Astrocyte (in vitro differentiated cells and primary cell): ENCODE results near the gene SF3B2. TPM values are rescaled to one million over a fixed set of nuclear protein-coding genes. Genes with fewer than 3 reads are reported as not detected.

Experiments
- DNase-seq: peaks from one replicate; pipeline ENCODE4 v3.0.0-alpha.2; 2010; ENCODE audit warnings: low read depth
- FAIRE-seq: peaks from 2 replicates; lab custom pipeline; 2011; peaks lifted over from hg19 to GRCh38; lab: Jason Lieb, UNC
- H2AFZ ChIP-seq: 2 replicates; pipeline ENCODE4 v1.6.0; 2012; ENCODE audit warnings: low read depth, low read length, inconsistent platforms
- H3K27ac ChIP-seq: 2 replicates; pipeline ENCODE4 v1.5.1; 2011; ENCODE audit warnings: low read depth, low read length, inconsistent platforms
- H3K27me3 ChIP-seq: 2 replicates; pipeline ENCODE4 v1.6.0; 2011; ENCODE audit warnings: low read length, inconsistent platforms; ENCODE audit not compliant: insufficient read depth
- H3K36me3 ChIP-seq: 2 replicates; pipeline ENCODE4 v1.5.1; 2011; ENCODE audit warnings: low read length, inconsistent platforms; ENCODE audit not compliant: insufficient read depth
- H3K4me1 ChIP-seq: 2 replicates; pipeline ENCODE4 v1.5.1; 2011; ENCODE audit warnings: low read length, inconsistent platforms; ENCODE audit not compliant: insufficient read depth
- H3K4me2 ChIP-seq: 2 replicates; pipeline ENCODE4 v1.6.0; 2012; ENCODE audit warnings: low read length, inconsistent platforms
- H3K4me3 ChIP-seq: 2 replicates; pipeline ENCODE4 v1.5.1; 2011; ENCODE audit warnings: low read depth, mild to moderate bottlenecking, low read length, inconsistent platforms; ENCODE audit not compliant: insufficient read depth
- H3K79me2 ChIP-seq: 2 replicates; pipeline ENCODE4 v1.6.0; 2012; ENCODE audit warnings: mild to moderate bottlenecking, low read length, inconsistent platforms; ENCODE audit not compliant: insufficient read depth
- H3K9ac ChIP-seq: 2 replicates; pipeline ENCODE4 v1.6.0; 2012; ENCODE audit warnings: mild to moderate bottlenecking, low read length, inconsistent platforms
- H3K9me3 ChIP-seq: 2 replicates; pipeline ENCODE4 v1.5.1; 2012; ENCODE audit warnings: low read depth, mild to moderate bottlenecking, low read length, inconsistent platforms; ENCODE audit not compliant: insufficient read depth
- H4K20me1 ChIP-seq: 2 replicates; pipeline ENCODE4 v1.6.0; 2012; ENCODE audit warnings: low read length, inconsistent platforms; ENCODE audit not compliant: insufficient read depth
- H3K27ac Mint-ChIP-seq: one replicate; pipeline ENCODE4 v1.8.0; 2021; ENCODE audit warnings: mild to moderate bottlenecking, mixed read lengths; ENCODE audit not compliant: unreplicated experiment
- H3K27me3 Mint-ChIP-seq: one replicate; pipeline ENCODE4 v1.8.0; 2021; ENCODE audit warnings: low read depth, mixed read lengths; ENCODE audit not compliant: unreplicated experiment
- H3K36me3 Mint-ChIP-seq: one replicate; pipeline ENCODE4 v1.8.0; 2021; ENCODE audit warnings: low read depth, mixed read lengths; ENCODE audit not compliant: unreplicated experiment
- H3K4me1 Mint-ChIP-seq: one replicate; pipeline ENCODE4 v1.8.0; 2021; ENCODE audit warnings: low read depth, mixed read lengths; ENCODE audit not compliant: unreplicated experiment
- H3K4me3 Mint-ChIP-seq: one replicate; pipeline ENCODE4 v1.8.0; 2021; ENCODE audit warnings: mild to moderate bottlenecking, moderate library complexity, mixed read lengths; ENCODE audit not compliant: unreplicated experiment
- H3K9me3 Mint-ChIP-seq: one replicate; pipeline ENCODE4 v1.8.0; 2021; ENCODE audit warnings: mild to moderate bottlenecking, mixed read lengths; ENCODE audit not compliant: unreplicated experiment
- EZH2 ChIP-seq: IDR thresholded peaks from 2 replicates; pipeline ENCODE4 v1.6.1; 2012; ENCODE audit warnings: mild to moderate bottlenecking, low read length, inconsistent platforms; ENCODE audit not compliant: insufficient read depth
- total RNA-seq: library from RNA; stranded (reverse); gene quantifications from 2 replicates; pipeline ENCODE4 v1.2.1, GENCODE V29; 2021
- TF ChIP-seq, protein P1 (sequence below): IDR thresholded peaks from 2 replicates; pipeline ENCODE4 v1.5.1; 2011; ENCODE audit warnings: low read depth, mild to moderate bottlenecking, inconsistent platforms, low read length, moderate library complexity; ENCODE audit not compliant: insufficient read depth

The SF3B2 gene
- total RNA-seq, 1 donor from 2014 or later: 170 TPM

DNA sequence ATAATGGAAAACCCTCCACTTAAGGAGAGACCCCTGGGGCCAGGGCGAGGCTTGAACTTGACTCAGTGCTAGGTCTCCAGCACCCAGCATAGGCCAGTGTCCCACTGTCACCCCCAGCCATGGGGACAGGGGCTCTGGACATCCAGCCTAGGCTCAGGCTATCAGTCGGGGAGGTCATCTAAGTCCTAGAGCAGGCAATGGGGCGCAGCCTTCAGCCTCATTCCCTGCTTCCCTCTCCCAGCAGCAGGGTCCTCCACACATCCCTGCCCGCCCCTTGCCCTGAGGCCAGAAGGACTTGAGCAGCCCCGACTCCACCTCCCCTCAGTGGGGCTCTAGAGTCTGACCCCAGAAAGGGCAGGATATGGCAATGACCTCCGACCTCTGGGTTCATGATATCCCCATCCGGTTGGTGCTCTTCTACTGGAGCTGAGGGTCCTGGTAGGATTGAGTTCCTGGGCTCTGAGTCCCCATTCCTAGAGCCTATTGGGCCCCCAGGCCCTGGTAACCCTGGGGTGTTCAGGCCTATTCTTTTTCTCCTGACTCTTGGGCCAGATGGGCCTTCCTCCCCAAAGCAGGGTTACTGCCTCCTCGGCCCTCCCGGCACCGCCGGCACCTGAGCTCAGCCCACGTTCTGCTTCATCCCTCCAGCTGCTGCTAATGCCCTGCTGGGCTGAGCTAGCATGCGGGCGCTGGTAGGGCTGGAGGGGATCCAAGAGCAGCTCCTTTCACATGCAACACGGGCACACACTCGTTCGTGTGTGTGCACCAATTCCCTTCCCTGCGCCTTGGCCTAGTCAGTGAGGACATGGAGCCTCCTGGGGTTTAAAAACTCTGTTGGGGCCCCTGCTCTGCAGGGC lies 36.0 kb upstream of the SF3B2 start:
- Mint-ChIP-seq H3K27ac (no peak overlapping the region), H3K36me3 (no peaks in the 10 kb centered on the region), H3K9me3 (no peaks in the 10 kb centered on the region), H3K27me3 (peaks cover 3% of the 10 kb centered on the region), H3K4me1 (peaks cover 11% of the 10 kb centered on the region), H3K4me3 (no peak overlapping the region)
- Histone ChIP-seq H3K4me1 (peaks cover 28% of the 10 kb centered on the region), H2AFZ (no peak overlapping the region), H3K4me3 (no peak overlapping the region), H3K9ac (no peak overlapping the region), H3K27me3 (peaks cover 3% of the 10 kb centered on the region), H3K36me3 (no peaks in the 10 kb centered on the region), H3K9me3 (no peaks in the 10 kb centered on the region), H3K27ac (no peak overlapping the region), H3K4me2 (peak overlapping the region; percentile 48), H3K79me2 (no peaks in the 10 kb centered on the region), H4K20me1 (no peaks in the 10 kb centered on the region)
- no peak for TF ChIP-seq EZH2
- TF ChIP-seq, protein P1, sequence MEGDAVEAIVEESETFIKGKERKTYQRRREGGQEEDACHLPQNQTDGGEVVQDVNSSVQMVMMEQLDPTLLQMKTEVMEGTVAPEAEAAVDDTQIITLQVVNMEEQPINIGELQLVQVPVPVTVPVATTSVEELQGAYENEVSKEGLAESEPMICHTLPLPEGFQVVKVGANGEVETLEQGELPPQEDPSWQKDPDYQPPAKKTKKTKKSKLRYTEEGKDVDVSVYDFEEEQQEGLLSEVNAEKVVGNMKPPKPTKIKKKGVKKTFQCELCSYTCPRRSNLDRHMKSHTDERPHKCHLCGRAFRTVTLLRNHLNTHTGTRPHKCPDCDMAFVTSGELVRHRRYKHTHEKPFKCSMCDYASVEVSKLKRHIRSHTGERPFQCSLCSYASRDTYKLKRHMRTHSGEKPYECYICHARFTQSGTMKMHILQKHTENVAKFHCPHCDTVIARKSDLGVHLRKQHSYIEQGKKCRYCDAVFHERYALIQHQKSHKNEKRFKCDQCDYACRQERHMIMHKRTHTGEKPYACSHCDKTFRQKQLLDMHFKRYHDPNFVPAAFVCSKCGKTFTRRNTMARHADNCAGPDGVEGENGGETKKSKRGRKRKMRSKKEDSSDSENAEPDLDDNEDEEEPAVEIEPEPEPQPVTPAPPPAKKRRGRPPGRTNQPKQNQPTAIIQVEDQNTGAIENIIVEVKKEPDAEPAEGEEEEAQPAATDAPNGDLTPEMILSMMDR: no peak
- FAIRE-seq (no peak), DNase-seq (no peak)

GRCh38 chr11:66016793-66017177 lies 35.4 kb upstream of the SF3B2 start:
- Histone ChIP-seq H3K36me3 (no peaks in the 10 kb centered on the region), H3K4me1 (peaks cover 29% of the 10 kb centered on the region), H3K4me2 (no peak overlapping the region), H3K27ac (no peak overlapping the region), H3K4me3 (no peak overlapping the region), H3K9ac (no peak overlapping the region), H3K9me3 (no peaks in the 10 kb centered on the region), H2AFZ (no peak overlapping the region), H3K79me2 (no peaks in the 10 kb centered on the region), H3K27me3 (no peaks in the 10 kb centered on the region), H4K20me1 (no peaks in the 10 kb centered on the region)
- no peak for DNase-seq
- peaks cover 11% of the 10 kb centered on the region for H3K4me1 Mint-ChIP-seq
- no peaks in the 10 kb centered on the region for H3K9me3 Mint-ChIP-seq
- H3K36me3 Mint-ChIP-seq: no peaks in the 10 kb centered on the region
- no peaks in the 10 kb centered on the region for H3K27me3 Mint-ChIP-seq
- FAIRE-seq: no peak
- TF ChIP-seq EZH2: no peak
- TF ChIP-seq, protein P1: no peak
- H3K27ac Mint-ChIP-seq: no peak overlapping the region
- no peak overlapping the region for H3K4me3 Mint-ChIP-seq

GRCh38 chr11:66017321-66017720 lies 34.8 kb upstream of the SF3B2 start:
- Histone ChIP-seq H4K20me1 (no peaks in the 10 kb centered on the region), H3K27me3 (no peaks in the 10 kb centered on the region), H2AFZ (no peak overlapping the region), H3K4me1 (peaks cover 29% of the 10 kb centered on the region), H3K79me2 (no peaks in the 10 kb centered on the region), H3K27ac (no peak overlapping the region), H3K36me3 (no peaks in the 10 kb centered on the region), H3K9me3 (no peaks in the 10 kb centered on the region), H3K9ac (no peak overlapping the region), H3K4me2 (no peak overlapping the region), H3K4me3 (no peak overlapping the region)
- H3K36me3 Mint-ChIP-seq: no peaks in the 10 kb centered on the region
- FAIRE-seq (no peak), DNase-seq (no peak)
- no peaks in the 10 kb centered on the region for H3K9me3 Mint-ChIP-seq
- no peak overlapping the region for H3K4me3 Mint-ChIP-seq
- TF ChIP-seq, protein P1: no peak
- TF ChIP-seq EZH2: no peak
- no peak overlapping the region for H3K27ac Mint-ChIP-seq
- peaks cover 11% of the 10 kb centered on the region for H3K4me1 Mint-ChIP-seq
- H3K27me3 Mint-ChIP-seq: no peaks in the 10 kb centered on the region
